ENCODE results near the gene LUZP1.

DNA sequence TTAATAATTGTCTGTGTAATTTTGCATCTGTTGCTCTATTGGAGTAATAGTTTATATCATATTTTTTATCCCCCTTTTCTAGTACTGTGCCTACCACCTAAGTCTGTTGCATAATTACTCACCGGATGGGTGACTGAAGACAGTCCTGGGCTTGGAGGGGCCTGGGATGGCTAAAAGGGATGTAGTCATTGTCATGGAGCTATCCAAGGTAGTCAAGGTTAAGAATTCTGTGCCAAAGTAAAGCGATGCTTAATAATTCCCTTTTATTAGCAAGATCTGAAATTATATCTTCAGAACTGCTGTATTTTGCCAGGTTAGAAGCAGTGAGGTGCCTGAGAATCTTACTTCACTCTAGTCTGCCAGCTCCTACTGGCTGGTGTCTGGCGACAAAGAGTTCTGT is 87.8 kb downstream of the LUZP1 start:
- TF ChIP-seq, protein P1, sequence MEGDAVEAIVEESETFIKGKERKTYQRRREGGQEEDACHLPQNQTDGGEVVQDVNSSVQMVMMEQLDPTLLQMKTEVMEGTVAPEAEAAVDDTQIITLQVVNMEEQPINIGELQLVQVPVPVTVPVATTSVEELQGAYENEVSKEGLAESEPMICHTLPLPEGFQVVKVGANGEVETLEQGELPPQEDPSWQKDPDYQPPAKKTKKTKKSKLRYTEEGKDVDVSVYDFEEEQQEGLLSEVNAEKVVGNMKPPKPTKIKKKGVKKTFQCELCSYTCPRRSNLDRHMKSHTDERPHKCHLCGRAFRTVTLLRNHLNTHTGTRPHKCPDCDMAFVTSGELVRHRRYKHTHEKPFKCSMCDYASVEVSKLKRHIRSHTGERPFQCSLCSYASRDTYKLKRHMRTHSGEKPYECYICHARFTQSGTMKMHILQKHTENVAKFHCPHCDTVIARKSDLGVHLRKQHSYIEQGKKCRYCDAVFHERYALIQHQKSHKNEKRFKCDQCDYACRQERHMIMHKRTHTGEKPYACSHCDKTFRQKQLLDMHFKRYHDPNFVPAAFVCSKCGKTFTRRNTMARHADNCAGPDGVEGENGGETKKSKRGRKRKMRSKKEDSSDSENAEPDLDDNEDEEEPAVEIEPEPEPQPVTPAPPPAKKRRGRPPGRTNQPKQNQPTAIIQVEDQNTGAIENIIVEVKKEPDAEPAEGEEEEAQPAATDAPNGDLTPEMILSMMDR (IDR thresholded peaks at IDR 0.05), result no peak
- TF ChIP-seq EP300 (IDR thresholded peaks at IDR 0.05), result no peak

Measured in gastroesophageal sphincter (tissue), 3 donors.